DND-41 (cell line): ENCODE measurements around the gene SLX4IP.

Source experiments
- ATAC-seq: fragments of 200-7000 bp; cut with Tn5 transposase; 3 replicates; pipeline ENCODE4 v1.9.1; 2021; ENCODE audit warnings: low read depth; ENCODE audit not compliant: insufficient read depth
- DNase-seq: peaks from one replicate; pipeline ENCODE4 v3.0.0-alpha.2; 2020
- H2AFZ ChIP-seq: 2 replicates; pipeline ENCODE4 v1.6.0; 2012; ENCODE audit warnings: low read depth, low read length
- H3K27ac ChIP-seq: 2 replicates; pipeline ENCODE4 v1.5.1; 2012; ENCODE audit warnings: low read length, inconsistent platforms
- H3K27me3 ChIP-seq: fragments of 200-600 bp; sonication (generic); 2 replicates; pipeline ENCODE4 v1.6.0; 2012; ENCODE audit warnings: low read length, mild to moderate bottlenecking, inconsistent platforms; ENCODE audit not compliant: insufficient read depth, poor library complexity
- H3K36me3 ChIP-seq: 2 replicates; pipeline ENCODE4 v1.5.1; 2012; ENCODE audit warnings: low read length, inconsistent platforms; ENCODE audit not compliant: insufficient read depth
- H3K4me1 ChIP-seq: 2 replicates; pipeline ENCODE4 v1.5.1; 2012; ENCODE audit warnings: mild to moderate bottlenecking, low read length; ENCODE audit not compliant: insufficient read depth
- H3K4me2 ChIP-seq: 2 replicates; pipeline ENCODE4 v1.6.0; 2012; ENCODE audit warnings: mild to moderate bottlenecking, moderate library complexity, low read length, inconsistent platforms; ENCODE audit not compliant: insufficient read depth
- H3K4me3 ChIP-seq, 2 experiments: fragments of 200-600 bp in 1 of 2; shearing (Covaris generic) in 1 of 2; 2 replicates each; pipeline ENCODE4 v1.5.1; 2012 to 2016; ENCODE audit warnings: inconsistent platforms in 2 of 2, low read length in 2 of 2, mild to moderate bottlenecking in 2 of 2, low read depth in 1 of 2, moderate library complexity in 1 of 2
- H3K79me2 ChIP-seq: 2 replicates; pipeline ENCODE4 v1.6.0; 2012; ENCODE audit warnings: low read length, inconsistent platforms; ENCODE audit not compliant: insufficient read depth
- H3K9ac ChIP-seq: 2 replicates; pipeline ENCODE4 v1.6.0; 2012; ENCODE audit warnings: low read depth, mild to moderate bottlenecking, inconsistent platforms, low read length, moderate library complexity
- H3K9me3 ChIP-seq: 2 replicates; pipeline ENCODE4 v1.5.1; 2012; ENCODE audit warnings: low read length, moderate library complexity, mild to moderate bottlenecking, inconsistent platforms; ENCODE audit not compliant: insufficient read depth, severe bottlenecking
- H4K20me1 ChIP-seq: 2 replicates; pipeline ENCODE4 v1.6.0; 2012; ENCODE audit warnings: low read length; ENCODE audit not compliant: insufficient read depth
- CTCF ChIP-seq: IDR thresholded peaks from 2 replicates; pipeline ENCODE4 v1.5.1; 2012; ENCODE audit warnings: borderline replicate concordance, low read length, moderate library complexity, mild to moderate bottlenecking; ENCODE audit not compliant: poor library complexity, severe bottlenecking; ENCODE audit errors: extremely low read depth
- EZH2 ChIP-seq: IDR thresholded peaks from 3 replicates; pipeline ENCODE4 v1.6.1; 2012; ENCODE audit warnings: borderline replicate concordance, low read depth, mild to moderate bottlenecking, moderate library complexity, low read length, inconsistent platforms; ENCODE audit not compliant: severe bottlenecking

SLX4IP gene

GRCh38 chr20:10626896-10627295, 191.8 kb downstream of the SLX4IP start:
- ATAC-seq (no peak), DNase-seq (no peak)
- no peaks in the 10 kb centered on the region for H4K20me1 ChIP-seq
- H3K27ac ChIP-seq, result no peak overlapping the region
- no peaks in the 10 kb centered on the region for H3K4me1 ChIP-seq
- TF ChIP-seq CTCF (no peak), EZH2 (no peak)
- no peaks in the 10 kb centered on the region for H3K27me3 ChIP-seq
- H3K4me3 ChIP-seq, result no peak overlapping the region
- H2AFZ ChIP-seq, result no peak overlapping the region
- no peaks in the 10 kb centered on the region for H3K79me2 ChIP-seq
- no peaks in the 10 kb centered on the region for H3K9me3 ChIP-seq
- H3K36me3 ChIP-seq, result peaks cover 15% of the 10 kb centered on the region
- H3K9ac ChIP-seq, result no peak overlapping the region
- H3K4me2 ChIP-seq, result no peak overlapping the region

GRCh38 chr20:10629946-10630650, 195.0 kb downstream of the SLX4IP start:
- H3K27me3 ChIP-seq, result no peaks in the 10 kb centered on the region
- H3K4me2 ChIP-seq, result no peak overlapping the region
- H3K9ac ChIP-seq, result no peak overlapping the region
- no peak overlapping the region for H3K4me3 ChIP-seq
- no peak overlapping the region for H3K27ac ChIP-seq
- no peaks in the 10 kb centered on the region for H3K36me3 ChIP-seq
- no peak for DNase-seq
- H2AFZ ChIP-seq, result no peak overlapping the region
- no peaks in the 10 kb centered on the region for H4K20me1 ChIP-seq
- H3K79me2 ChIP-seq, result no peaks in the 10 kb centered on the region
- no peak for ATAC-seq
- no peaks in the 10 kb centered on the region for H3K4me1 ChIP-seq
- H3K9me3 ChIP-seq, result no peaks in the 10 kb centered on the region
- TF ChIP-seq CTCF, result no peak
- TF ChIP-seq EZH2, result no peak

- no peak for TF ChIP-seq CTCF
- Histone ChIP-seq H4K20me1 (no peaks in the 10 kb centered on the region), H2AFZ (no peak overlapping the region), H3K4me3 (no peak overlapping the region), H3K27me3 (no peaks in the 10 kb centered on the region), H3K9ac (no peak overlapping the region), H3K4me1 (no peaks in the 10 kb centered on the region), H3K9me3 (no peaks in the 10 kb centered on the region), H3K4me2 (no peak overlapping the region), H3K79me2 (no peaks in the 10 kb centered on the region), H3K27ac (no peak overlapping the region), H3K36me3 (no peaks in the 10 kb centered on the region)
- ATAC-seq, result no peak
- no peak for DNase-seq
These were observed 196.0 kb downstream of the SLX4IP start for GRCh38 chr20:10631126-10631525.
